NCI-H2227 (cell line): ENCODE measurements around the gene ADAMTS19.

Experiments
- DNase-seq: peaks from one replicate; lab custom pipeline; 2025; ENCODE audit not compliant: unreplicated experiment; lab: John Stamatoyannopoulos, UW

ADAMTS19 gene

GRCh38 chr5:129672006-129672405, 211.9 kb downstream of the ADAMTS19 start:
- DNase-seq, result no peak

- DNase-seq, result no peak
Measured at GRCh38 chr5:129679671-129680070, 219.6 kb downstream of the ADAMTS19 start.

- DNase-seq, result no peak
Measured at GRCh38 chr5:129687941-129688340, 227.8 kb downstream of the ADAMTS19 start.

- no peak for DNase-seq
Measured at GRCh38 chr5:129689045-129689444, 228.9 kb downstream of the ADAMTS19 start.

- DNase-seq, result no peak
Measured at GRCh38 chr5:129691220-129691619, 231.1 kb downstream of the ADAMTS19 start.

GRCh38 chr5:129696636-129697035, 236.5 kb downstream of the ADAMTS19 start:
- no peak for DNase-seq

GRCh38 chr5:129698661-129699060, 238.6 kb downstream of the ADAMTS19 start:
- no peak for DNase-seq

GRCh38 chr5:129716235-129716634, 256.1 kb downstream of the ADAMTS19 start:
- DNase-seq, result no peak

GRCh38 chr5:129716651-129717050, 256.6 kb downstream of the ADAMTS19 start:
- no peak for DNase-seq

GRCh38 chr5:129717751-129718310, 257.7 kb downstream of the ADAMTS19 start:
- DNase-seq, result no peak

- DNase-seq, result no peak
Measured at GRCh38 chr5:129718471-129719090, 258.5 kb downstream of the ADAMTS19 start.

- no peak for DNase-seq
Measured at GRCh38 chr5:129724222-129724621, 264.1 kb downstream of the ADAMTS19 start.

GRCh38 chr5:129724647-129725046, 264.5 kb downstream of the ADAMTS19 start:
- no peak for DNase-seq

- no peak for DNase-seq
Measured at GRCh38 chr5:129739773-129740172, 279.7 kb downstream of the ADAMTS19 start.

- DNase-seq, result no peak
Measured at GRCh38 chr5:129743541-129744187, 283.6 kb downstream of the ADAMTS19 start.

- no peak for DNase-seq
Measured at GRCh38 chr5:129745997-129746396, 285.9 kb downstream of the ADAMTS19 start.

GRCh38 chr5:129746876-129747275, 286.8 kb downstream of the ADAMTS19 start:
- no peak for DNase-seq

- no peak for DNase-seq
Measured at GRCh38 chr5:129747572-129748407, 287.7 kb downstream of the ADAMTS19 start, which contains the start of gene MINAR2. TSS of gene MINAR2 (plus strand) at chr5:129748094. CDS start at chr5:129748191, 97 bp downstream.

- DNase-seq, result no peak
Measured at GRCh38 chr5:129748913-129749880, 289.1 kb downstream of the ADAMTS19 start.

GRCh38 chr5:129760636-129761325, 300.7 kb downstream of the ADAMTS19 start:
- no peak for DNase-seq
